Muscle of arm (tissue), 12 donors: Measurements from ENCODE around the gene NNAT. TPM values are rescaled to one million over a fixed set of nuclear protein-coding genes. Genes with fewer than 3 reads are reported as not detected.

Experiments used
- DNase-seq: peaks from one replicate; pipeline ENCODE4 v3.0.0-alpha.2; 2013
- polyA plus RNA-seq, 12 donors: library from polyadenylated mRNA; unstranded; fragments of 120-200 nt; gene quantifications; one replicate each; pipeline ENCODE4 v1.2.1, GENCODE V29; 2013; ENCODE audit not compliant: insufficient read length in 12 of 12

Gene NNAT
- polyA plus RNA-seq, 12 donors: 309 to 932 (median 465) TPM; not detected in 1

DNA sequence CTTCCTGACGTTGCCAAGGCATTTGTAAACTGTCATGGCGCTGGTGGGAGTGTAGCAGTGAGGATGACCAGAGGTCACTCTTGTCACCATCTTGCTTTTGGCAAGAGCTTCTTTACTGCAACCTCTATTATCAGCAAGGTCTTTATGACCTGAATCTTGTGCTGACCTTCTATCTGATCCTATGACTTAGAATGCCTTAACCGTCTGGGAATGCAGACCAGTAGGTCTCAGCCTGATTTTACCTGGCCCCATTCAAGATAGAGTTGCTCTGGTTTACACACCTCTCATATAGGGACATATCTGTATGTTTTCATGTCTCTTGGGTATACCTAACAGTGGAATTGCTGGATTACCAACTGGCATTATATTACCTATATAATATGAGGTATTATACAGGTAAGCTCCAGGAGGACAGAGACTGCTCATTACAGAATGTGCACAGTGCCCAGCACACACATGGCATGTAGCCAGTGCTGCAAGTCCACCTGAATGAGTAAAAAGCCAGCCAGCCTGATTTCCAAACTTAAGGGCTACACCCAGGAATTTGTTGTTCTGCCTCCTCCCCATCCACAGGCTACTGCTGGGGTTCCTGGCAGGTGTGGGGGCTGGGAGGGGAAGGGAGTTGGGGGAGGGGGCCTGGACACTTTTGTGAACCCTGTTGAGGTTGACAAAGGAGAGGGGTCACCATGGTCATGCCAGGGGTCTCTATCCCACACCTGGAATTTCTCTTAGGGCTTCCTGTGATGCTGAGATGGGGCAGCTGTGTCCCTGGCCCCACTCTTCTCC lies 41.8 kb downstream of the NNAT start:
- no peak for DNase-seq

DNA sequence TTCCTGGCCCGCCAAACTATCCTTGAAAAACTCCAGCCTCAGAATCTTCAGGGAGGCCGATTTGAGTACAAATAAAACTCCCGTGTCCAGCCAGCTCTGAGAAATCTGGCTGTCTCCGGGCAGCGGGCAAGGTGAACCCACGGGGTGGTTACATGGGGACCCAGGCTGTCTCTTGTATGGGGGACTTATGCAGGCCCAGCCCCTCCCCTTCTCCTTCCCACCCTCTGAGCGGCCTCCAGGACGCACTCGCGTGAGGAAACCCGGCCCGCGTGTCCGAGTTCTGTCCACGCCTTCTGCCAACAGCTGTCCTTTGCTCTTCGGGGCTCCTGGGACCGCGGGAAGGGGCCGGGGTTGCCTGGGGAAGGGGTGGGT lies 43.0 kb downstream of the NNAT start:
- DNase-seq: no peak

GRCh38 chr20:37564388-37565133 lies 43.5 kb downstream of the NNAT start:
- no peak for DNase-seq

DNA sequence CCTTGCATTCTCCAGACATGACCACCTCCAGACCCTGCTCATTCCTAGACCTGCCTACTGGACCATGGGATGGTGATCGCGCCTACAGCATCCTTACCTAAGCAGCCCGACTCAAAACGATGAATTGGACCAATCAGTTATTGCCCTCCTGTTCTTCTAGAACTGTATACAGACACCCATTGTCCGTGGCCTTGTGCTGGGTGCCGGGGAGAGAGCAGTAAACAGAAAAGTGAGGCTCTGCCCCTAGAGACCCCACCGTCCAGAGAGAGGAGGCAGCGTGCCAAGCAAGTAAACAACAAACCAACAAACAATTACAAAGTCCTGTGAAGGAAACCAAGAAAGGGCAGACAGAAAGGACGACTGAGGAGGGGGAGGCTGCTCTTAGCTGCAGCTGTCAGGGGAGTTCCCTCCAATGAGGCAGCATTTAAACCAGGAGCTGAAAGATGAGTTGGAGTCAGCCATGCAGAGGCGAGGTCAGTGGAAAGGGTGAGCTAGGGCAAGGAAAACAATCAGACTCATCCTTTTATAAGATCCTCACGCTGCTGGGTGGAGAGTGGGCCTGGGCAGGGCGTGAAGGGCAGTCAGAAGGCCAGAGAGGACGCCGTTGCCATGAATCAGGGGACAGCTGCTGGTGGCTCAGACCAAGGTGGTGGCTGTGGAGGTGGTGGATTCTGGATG lies 44.2 kb downstream of the NNAT start:
- no peak for DNase-seq

DNA sequence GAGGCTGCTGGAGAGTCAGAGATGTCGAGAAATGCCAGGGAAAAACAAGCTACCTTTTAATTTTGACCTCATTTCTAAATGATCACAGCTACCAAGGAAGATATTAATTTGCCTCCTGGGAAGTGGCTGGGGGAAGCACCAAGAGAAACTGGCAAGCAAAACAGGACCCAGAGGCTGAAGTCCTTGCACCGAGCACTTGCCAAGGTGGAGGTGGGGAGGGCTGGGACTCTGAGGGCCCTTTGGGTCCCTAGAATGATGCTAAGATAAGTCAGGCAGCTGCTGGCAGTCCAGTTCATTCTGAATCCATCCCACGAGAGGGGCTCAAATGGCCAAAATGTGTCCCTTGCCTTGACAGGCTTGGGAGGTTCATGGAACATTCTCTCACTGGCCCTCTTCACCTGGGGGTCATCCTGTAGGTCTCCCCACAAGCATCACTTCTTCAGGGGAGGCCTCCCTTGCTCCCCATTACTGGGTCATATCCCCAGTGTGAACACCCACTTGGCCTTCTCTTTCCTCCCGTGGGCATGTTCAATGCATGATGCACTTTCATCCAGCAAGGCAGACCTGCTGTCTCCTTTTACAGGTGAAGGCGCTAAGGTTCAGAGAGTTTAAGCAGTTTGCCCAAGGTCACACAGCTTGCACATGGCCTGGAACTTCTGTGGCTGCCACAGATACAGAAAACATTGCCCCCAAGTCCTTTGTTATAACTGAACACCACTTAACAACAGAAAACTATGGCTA lies 45.7 kb downstream of the NNAT start:
- DNase-seq: no peak

DNA sequence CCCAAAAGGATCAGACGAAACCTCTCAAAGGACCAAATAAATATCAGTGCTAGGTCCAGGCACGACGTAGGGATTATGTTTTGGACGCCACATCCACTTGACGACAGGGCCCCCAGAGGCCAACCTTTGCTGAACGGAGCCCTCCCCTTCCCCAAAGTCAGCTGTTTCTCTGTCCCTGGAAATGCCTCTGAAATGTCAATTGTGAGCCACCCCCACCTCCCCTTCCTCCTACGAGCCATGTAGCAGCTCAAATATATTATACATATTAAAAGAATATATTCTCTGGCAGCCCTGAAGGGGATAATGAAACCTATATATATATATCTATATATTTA lies 46.2 kb downstream of the NNAT start:
- no peak for DNase-seq

DNA sequence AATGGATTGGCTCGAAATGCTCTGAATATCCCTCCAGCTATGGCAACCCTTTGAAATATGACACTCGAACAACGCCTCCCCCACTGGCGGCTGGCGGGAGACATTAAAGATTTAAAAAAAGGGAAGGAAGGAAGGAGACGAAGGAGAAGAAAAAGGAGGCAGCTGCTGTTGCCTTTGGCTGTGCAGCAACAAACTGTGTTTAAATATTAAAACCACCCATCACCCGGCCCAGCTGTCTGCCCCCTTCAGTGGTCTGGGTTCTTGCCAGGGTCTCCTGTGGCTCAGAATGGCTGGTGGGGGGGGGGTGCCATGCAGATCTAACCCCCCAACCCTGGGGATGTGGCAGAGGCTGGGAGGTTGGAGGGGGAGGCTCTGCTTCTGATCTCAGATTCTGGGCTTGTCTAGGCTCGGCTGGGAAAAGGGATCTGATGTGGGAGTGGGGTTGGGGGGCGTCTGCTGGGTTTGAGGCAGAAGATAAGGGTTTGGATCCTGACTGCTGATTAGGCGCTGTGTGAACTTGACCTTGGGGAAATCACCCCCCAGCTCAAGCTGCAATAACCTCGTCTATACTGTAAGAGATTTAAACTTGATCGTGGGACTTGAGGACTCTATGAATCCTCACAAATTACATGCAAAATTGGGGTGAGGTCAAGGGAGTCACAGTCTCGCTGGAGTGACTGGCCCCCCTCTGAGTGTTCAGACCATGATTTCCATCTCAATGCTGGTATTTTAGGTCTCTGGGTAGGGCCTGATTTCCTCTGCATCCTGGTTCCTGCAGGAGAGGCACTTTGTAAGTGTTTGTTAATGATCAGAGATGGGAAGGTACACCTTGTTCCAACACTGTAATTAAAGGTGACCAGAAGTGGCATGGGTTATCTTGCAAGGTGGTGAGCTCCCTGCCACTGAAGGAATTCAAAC lies 46.9 kb downstream of the NNAT start:
- DNase-seq: no peak

- DNase-seq: no peak
Observed at GRCh38 chr20:37570419-37570818, 49.4 kb downstream of the NNAT start.

DNA sequence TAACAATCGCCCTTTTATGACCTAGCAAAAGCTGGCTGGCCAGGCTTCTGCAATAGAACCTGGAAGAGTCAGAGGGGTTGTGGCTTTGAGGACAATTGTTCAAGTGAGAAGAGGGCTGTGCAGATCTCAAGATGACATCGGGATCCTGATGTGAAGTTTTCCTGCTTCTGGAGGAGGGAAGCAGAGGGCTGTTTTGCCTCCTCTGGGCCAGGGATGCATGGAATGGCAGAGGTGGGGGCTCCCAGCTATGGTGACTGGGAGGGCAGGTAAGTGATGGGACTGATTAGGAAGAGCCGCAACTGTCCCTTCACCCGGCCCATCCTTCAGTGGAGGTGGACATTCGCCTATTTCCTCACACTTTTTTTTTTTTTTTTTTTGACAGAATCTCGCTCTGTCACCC lies 50.0 kb downstream of the NNAT start:
- DNase-seq: no peak

Other genes starting within 250 kb of the NNAT start
- gene MANBAL, start 231.6 kb upstream of the NNAT start, polyA plus RNA-seq: 10 to 100 TPM in 11 of 12 donors, not detected in 1; 30.1 to 57.0 (median 36.3) TPM
- gene SRC, start 175.1 kb upstream of the NNAT start, polyA plus RNA-seq: 10 to 100 TPM in 11 of 12 donors, not detected in 1; 10.3 to 24.6 (median 15.9) TPM
- 100 to 1,000 TPM; 217 to 606 (median 482) TPM for gene BLCAP, start 6.6 kb downstream of the NNAT start, polyA plus RNA-seq
- gene CTNNBL1, start 172.8 kb downstream of the NNAT start, polyA plus RNA-seq: 10 to 100 TPM in 11 of 12 donors, not detected in 1; 14.9 to 39.1 (median 28.9) TPM